ENCODE results near the gene METTL24. TPM values are rescaled to one million over a fixed set of nuclear protein-coding genes. Genes with fewer than 3 reads are reported as not detected.

METTL24 gene, protein sequence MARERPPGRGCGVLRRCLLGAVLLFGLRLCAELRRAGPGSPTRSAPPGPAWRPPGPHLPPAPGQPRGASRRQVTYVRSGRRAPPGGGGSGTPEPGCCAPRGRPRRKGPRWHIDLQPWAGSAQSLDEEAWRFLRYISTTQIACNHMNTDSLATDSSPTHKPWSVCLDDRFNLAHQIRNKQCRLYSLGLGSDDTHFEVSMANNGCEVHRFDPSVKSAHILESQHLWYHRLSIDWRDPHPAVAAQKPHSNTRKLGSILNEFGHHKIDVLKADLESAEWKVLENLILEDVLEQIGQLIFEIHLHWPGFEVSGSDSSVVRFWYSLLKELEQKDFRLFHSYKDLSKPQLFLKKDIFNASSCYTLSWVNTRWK
- total RNA-seq = 2.7 TPM

DNA sequence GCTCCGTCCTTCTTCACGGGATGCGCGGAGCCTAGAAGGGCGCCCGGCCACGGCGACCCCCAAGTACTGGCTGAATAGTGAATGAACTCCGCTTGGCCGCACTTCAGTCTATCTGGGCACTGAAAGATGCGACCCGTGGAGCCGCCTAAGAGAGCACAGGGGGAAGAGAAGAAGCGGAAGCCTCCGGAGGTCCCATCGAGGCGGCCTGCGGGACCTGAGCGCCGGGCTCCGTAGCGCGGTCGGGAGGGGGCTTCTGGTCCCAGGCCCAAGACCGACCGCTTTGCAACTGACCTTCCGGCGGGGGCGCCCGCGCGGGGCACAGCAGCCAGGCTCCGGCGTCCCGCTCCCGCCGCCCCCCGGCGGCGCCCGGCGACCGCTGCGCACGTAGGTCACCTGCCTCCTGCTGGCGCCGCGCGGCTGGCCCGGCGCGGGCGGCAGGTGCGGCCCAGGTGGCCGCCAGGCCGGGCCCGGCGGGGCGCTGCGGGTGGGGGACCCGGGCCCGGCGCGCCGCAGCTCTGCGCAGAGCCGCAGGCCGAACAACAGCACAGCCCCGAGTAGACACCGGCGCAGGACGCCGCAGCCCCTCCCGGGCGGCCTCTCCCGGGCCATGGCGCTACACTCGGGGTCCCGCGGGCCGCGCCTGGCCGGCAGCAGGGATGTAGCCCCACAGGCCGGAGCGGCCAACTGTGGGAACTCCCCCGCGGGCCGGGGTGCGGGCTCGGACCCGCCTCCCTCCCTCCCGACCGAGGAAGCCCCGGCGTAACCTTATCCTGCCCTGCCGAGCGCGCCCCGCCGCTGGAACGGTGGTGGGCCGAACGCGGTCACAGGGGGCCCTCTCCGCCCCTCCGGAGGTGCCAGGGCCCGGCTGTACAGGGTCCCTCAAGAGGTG, at the start of gene METTL24:
TSS of gene METTL24 (minus strand) at position 686 of the 889 bp plus-strand sequence. CDS start at position 609, 77 bp downstream.
- DNase-seq (ENCODE audit: low spot score) = no peak
- intact Hi-C loops (cut with DNase I) = no loop called here

DNA sequence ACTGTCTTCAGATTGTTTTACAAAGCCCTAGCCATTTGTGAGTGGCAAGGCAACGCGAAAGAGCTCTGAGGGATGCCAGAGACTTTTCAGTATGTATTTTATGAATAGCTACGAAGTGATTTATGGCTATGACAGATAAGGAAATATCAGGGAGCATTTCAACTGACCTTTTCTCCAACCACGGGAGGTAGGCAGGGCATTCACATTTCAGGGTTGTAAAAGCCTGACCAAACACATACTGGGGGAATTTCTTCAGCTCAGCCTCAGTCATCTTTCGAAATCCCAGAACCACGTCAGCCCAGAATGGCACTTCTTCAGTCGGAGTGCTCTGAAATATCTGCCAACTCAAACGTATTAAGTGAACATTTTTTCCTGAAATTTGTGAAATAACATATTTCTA, 46.5 kb upstream of the METTL24 start:
- DNase-seq (ENCODE audit: low spot score) = no peak
- ATAC-seq = no peak
- intact Hi-C loops (cut with DNase I) = loop anchor here (10.0 kb wide), 1 partner anchor 230 kb away; the partner anchor contains the start of gene WASF1

More for the DNA sequence above, at the start of gene METTL24:
- peak; percentile 64 for ATAC-seq

DNA sequence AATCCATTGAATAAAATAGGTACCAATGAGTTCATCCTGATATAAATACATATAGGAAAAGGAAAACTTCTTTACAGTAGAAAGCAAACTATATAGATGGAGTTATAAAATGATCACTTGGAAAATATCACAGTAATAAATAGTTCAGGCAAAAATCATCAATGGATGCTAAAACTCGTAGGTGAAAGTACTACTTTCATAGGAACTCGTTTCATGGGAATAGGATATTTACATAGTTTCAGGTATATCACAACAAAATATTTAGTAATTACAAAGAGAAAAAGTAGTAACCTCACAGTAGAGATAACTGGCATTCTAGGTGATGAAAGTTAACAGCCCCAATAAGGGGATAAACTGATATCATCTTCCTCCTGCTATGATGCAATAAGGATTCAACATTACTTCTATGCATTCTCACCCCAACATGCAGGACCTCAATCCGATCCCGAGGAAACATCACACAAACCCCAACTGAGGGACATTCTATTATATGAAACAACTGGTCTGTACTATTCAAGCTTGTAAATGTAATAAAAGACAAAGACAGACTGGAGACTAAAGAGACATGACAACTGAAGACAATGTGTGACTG, 43.5 kb upstream of the METTL24 start:
- ATAC-seq = no peak
- no peak for DNase-seq (ENCODE audit: low spot score)
- intact Hi-C loops (cut with DNase I) = loop anchor here (10.0 kb wide), 1 partner anchor 227 kb away; the partner anchor contains the start of gene WASF1

DNA sequence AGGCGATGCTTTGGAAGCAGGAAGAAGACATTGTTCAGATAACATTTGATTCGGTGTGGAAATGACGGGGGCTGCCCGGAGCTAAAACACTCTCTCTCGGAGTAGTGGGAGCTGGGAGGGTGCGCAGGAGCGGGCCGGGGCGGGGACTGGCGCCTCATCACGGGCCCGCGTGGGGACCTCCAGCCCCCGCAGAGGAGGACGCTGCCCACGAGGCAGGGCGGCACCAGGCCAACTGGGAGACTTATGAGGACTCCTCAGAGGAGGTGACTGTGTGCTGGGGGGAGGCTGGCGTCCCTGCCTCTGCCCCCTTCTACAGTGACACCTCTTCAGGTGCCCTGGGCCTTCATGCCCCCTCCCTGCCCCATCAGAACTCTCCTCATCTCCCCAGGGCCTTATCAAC, 42.1 kb upstream of the METTL24 start:
- ATAC-seq (peak; percentile 6), DNase-seq (ENCODE audit: low spot score) (no peak)
- intact Hi-C loops (cut with DNase I) = loop anchor here (10.0 kb wide), 1 partner anchor 225 kb away; the partner anchor contains the start of gene WASF1

DNA sequence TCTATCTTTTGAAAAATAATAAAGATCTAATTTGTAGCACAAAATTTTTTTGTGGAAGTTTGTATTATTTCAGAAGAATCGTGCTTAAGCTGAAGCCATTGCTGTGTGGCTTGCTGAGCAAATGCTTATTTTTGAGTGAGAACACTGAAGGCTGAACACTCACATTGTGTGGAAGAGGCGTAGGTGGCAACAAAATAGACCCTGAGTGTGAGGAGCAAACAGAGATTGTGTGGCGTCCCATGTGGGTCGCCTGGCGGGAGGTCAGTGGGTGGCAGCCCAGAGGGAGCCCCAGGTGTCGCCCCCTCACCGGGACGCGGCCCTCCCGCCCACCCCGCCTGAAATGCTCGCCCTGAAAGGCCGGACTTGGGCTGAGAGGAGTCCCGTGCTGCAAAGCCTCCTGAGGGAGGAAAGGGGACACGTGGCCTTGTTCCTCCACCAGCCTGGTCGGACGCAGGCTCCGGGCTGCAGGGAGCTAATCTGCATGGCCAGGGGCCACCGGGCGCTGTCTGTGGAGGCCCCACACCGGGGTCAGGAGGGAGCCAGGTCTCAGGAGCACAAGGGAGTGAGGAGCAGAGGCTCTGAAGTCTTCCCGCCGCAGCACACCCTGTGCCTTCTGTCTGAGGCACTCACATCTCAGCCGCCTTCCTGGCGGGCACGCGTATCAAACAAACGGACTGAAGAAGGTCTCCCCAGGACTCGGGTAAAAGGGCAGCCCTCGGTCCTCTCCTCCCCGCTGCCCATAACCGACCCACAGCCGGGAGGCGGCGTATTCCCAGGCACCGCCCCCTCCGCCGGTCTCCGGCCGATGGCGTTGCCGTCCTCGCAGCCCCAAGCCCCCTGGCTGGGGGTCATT, 41.3 kb upstream of the METTL24 start:
- intact Hi-C loops (cut with DNase I) = loop anchor here (10.0 kb wide), 1 partner anchor 225 kb away; the partner anchor contains the start of gene WASF1
- ATAC-seq (peak; percentile 79), DNase-seq (ENCODE audit: low spot score) (peak; percentile 65)

DNA sequence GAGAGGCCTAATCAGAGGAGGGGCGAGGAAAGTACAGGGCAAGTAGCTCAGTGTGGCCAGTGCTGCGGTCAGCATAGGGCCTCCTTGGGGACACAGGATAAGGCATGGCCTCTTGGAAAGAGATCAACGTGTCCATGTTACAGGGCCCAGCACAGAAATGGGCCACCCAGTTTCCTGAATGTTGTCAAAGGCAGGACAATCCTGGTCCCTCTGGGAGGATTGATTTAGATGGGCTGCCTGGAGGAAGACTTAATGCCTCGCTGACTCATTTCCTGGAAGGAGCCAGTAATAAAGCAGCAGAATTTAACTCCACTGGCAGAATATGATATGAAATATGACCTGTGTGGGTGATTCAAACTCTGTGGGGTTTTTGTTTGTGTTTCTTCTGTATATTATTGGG, 40.6 kb upstream of the METTL24 start:
- peak; percentile 47 for ATAC-seq
- intact Hi-C loops (cut with DNase I) = no loop called here
- no peak for DNase-seq (ENCODE audit: low spot score)

DNA sequence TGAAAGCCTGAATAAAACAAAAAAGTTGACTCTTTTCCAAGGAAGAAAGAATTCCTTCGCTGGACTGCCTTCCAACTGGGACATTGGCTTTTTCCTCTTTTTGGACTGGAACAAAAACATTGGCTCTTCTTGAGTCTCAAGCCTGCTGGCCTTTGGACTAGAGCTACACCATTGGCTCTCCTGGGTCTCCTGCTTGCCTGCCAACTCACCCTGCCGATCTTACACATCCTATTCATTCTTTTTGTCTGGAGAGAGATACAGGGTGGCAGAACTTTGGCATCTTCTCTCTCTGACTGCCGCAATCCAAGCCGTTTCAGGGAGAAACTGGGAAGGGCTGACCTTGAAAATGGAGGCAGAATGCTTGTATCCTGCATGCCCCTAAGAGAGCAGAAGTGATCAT, 37.1 kb upstream of the METTL24 start:
- no peak for DNase-seq (ENCODE audit: low spot score)
- intact Hi-C loops (cut with DNase I) = no loop called here
- ATAC-seq = no peak

DNA sequence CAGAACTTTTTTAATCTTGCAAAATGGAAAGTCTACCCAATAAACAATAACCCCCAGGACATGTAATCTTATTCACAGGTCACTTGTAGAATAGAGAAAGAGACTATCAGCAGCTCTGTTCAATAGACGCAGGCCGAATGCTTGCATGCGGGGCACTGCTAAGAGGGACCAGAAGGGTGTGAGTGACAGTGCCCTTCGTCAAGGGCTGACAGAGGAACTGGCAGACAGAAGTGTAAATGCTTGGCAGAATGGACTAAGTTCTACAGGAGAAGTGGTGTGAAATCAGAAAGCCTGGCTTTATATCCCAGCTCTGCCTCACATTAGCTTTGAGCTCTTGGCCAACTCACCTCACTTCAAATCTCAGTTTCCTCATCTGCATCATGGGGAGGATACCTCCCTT, 36.3 kb upstream of the METTL24 start:
- ATAC-seq = no peak
- intact Hi-C loops (cut with DNase I) = no loop called here
- DNase-seq (ENCODE audit: low spot score) = no peak

DNA sequence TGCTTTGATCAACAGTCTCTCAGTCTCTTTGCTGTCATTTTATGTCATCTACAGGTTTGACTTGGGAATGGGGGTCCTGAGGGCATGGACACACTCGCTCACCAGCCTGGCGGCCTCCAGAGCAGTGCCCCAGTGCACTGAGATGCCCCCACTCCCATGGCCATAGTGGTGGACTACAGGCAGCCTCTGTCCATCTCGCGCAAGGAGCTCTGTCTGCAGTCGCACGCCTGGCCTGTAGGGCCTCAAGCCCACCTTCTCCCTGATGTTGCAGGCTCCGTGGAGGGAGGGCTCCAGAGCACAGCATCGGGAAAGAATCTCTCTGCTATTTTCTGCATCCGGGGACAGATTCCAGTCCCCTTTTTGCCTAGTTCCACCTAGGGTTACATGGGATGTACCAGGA, 34.6 kb upstream of the METTL24 start:
- DNase-seq (ENCODE audit: low spot score) = no peak
- ATAC-seq = no peak
- intact Hi-C loops (cut with DNase I) = no loop called here

DNA sequence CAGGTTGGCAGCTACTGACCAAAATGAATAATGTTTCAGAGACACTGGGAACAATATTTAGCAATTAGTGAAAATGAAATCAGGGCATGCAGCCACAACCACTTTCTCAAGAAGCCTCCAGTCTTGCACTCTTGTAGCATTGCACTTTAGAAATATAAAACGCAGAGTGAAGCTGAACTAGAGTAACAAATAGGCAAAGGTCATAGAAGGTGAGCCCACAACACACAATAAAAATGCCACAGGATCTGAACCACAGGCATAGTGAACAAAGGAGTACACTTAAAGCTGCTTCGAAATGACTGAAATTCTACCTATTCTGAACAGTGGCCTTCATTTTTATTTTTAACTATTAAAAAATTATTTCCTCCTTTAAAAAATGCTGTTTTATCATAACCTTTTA, 32.3 kb upstream of the METTL24 start:
- ATAC-seq (no peak), DNase-seq (ENCODE audit: low spot score) (no peak)
- intact Hi-C loops (cut with DNase I) = no loop called here

DNA sequence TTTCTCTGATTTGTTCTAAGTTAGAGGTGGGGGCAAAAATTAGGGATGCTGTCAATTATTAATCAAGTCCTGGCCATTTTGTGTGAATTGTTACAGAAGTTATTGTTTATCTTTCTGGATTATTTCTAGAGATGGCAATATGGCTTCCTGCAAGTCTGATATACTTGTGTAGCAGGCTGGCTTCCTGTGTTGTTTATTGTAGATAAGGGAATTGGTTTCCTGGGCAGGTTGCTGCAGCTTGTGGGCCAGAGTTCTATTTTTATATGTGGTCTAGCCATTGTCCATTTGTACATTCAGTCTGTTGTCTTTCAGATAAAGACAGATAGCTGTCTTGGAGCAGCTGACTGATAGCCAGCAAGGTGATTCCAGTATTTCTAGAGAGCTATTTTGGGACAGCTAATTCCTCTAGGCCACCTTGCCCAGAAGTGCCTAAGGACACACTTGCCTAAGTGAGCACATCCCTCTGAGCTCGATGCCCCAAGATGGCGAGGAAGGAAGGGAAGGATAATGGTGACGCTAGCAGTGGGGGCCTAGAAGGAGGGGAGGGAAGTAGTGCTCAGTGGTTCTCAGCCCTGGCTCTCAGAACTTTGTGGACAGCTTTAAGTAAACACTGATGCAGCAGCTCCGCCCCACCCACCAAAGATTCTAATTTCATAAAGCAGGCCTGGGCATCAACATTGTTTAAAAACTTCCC, 31.7 kb upstream of the METTL24 start:
- ATAC-seq (no peak), DNase-seq (ENCODE audit: low spot score) (no peak)
- intact Hi-C loops (cut with DNase I) = no loop called here

DNA sequence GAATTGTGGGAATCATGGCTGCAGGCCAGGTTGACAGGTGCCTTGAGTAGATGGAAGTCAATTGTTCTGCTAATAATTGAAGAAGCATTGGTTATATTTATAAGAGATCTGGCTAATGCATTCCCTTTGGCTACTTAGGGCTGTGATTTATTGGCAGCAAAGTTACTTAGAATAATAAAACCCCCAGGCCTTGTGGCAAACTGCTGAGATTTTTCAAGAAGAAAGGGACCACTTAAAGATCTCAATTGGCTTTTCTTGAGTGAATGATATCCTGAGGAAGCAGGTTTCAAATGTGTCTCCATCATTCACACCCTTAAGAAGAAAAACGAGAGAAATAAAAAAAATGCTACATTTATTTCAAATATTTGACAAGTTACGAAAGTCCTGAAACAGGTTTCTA, 29.8 kb upstream of the METTL24 start:
- no peak for ATAC-seq
- intact Hi-C loops (cut with DNase I) = no loop called here

DNA sequence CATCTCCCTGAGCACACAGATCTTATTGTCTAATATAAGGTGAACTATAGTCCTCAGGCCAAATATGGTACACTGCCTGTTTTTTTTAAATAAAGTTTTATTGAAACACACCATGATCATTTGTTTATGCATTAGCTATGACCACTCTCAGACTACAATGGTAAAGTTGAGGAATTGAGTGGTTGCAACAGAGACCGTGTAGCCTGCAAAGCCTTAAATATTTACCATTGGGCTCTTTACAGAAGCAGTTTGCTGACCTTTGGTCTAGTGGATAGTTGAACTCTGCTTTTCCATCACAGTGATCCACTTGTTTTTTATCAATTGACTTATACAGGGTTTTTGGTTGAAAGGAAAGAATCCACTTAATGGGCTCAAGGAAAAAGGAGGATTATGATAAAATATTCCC, 27.3 kb upstream of the METTL24 start:
- DNase-seq (ENCODE audit: low spot score) = no peak
- ATAC-seq = no peak
- intact Hi-C loops (cut with DNase I) = no loop called here

More for the DNA sequence above, 29.8 kb upstream of the METTL24 start:
- DNase-seq (ENCODE audit: low spot score) = no peak

DNA sequence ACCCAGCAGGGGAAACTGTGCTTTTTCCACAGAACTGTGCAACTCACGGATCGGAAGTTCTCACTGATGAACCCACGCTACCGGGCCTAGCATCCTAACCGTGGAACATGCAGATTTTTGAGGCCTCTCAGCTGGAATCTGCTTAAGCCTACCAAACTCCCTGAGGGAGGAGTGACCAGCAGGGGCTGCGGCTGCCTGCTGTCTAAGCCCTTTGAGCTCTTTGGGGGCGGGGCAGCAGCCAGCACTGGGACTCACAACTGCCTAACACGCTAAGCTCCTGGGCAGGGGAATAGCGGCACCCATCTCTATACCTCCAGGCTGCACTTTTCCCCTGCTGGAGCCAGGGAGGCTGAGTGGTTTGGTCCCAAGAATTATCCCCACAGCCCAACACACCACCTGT, 20.4 kb upstream of the METTL24 start:
- intact Hi-C loops (cut with DNase I) = no loop called here
- ATAC-seq (no peak), DNase-seq (ENCODE audit: low spot score) (no peak)

DNA sequence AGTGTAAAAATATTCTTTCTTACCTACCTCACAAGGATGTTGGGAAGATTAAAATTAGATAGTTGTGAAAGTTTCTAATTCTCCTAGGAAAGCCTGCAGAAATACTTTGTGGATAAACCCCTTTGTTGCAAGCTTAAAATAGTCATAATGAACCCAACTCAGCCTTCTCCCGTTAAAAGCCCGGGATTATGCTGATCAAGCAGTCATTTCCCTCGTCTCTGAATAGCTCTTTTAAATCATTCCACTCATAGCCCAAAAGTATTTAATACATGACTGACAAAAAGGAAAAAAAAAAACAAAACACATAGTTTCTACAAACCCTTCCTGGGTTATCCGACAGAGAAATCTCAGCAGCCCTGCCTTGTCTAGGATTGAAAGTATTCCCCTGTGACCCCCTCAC, 10.9 kb upstream of the METTL24 start:
- intact Hi-C loops (cut with DNase I) = no loop called here
- ATAC-seq (no peak), DNase-seq (ENCODE audit: low spot score) (no peak)

DNA sequence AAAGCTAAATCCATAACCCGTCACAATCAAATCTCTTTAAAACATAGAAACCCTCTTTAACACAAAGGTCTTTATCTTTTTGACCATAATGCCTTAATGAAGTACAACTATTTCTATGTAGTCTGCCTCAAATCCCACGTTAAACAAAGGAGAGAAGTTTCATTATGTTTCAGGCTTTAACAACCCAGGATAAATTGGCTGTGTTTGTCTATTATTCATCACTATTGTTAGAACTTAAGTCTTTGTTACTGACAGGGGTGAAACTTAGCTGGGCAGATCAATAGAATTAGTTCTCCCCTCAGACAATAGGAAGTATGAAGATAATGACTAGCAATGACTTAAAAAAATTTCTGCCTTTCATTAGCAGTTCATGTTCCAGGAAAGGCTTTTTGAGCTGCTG, 10.1 kb upstream of the METTL24 start:
- ATAC-seq (no peak), DNase-seq (ENCODE audit: low spot score) (no peak)
- intact Hi-C loops (cut with DNase I) = no loop called here

DNA sequence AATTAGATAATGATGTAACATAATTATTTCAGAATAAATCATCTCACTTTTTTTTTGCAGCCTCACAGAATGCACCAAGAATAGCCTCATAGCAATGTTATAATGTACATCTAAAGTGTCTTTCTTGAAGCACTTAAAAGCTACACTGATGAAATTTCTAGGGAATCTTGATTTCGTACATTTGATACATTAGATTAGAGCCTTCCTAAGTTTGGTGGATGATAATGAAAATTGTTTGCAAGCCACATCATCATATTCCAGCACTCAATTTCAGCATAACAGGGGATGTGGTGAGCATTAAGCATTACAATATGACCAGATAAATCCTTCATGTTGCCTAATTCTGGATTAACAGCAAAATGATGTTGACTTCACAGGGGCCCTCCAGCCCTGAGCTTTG, 9.7 kb upstream of the METTL24 start:
- DNase-seq (ENCODE audit: low spot score) = no peak
- intact Hi-C loops (cut with DNase I) = no loop called here
- no peak for ATAC-seq

DNA sequence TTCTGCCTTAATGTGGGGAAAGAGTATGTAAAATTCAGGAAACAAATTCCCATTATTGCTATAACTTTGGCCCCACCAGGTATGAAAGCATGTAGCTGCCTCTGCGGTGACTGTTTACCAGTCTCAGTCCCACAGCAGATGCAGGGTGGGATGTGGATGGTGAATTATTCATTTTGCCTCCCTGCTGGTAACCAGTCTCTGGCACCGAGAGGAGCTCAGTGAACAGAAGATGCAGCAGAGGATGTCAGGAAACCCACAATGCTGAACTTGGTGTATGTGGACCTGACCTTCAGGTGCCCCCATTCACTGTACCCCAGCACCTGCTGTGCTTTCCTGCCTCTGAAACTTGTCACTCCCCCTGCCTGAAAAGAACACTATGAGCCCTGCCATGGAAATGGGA, 8.8 kb upstream of the METTL24 start:
- intact Hi-C loops (cut with DNase I) = no loop called here
- no peak for ATAC-seq
- DNase-seq (ENCODE audit: low spot score) = no peak
